Spinal cord (tissue), 10 donors: Measurements from ENCODE around the gene MLLT1. TPM values are rescaled to one million over a fixed set of nuclear protein-coding genes. Genes with fewer than 3 reads are reported as not detected.

ENCODE experiments used
- DNase-seq, 6 donors: peaks; one replicate each; pipeline versions ENCODE4 v3.0.0 to v3.0.0-alpha.2; 2013 to 2015; ENCODE audit warnings: low spot score in 6 of 6, low read depth in 4 of 6
- H3K27ac ChIP-seq: one replicate; pipeline ENCODE4 v1.5.1; 2013; ENCODE audit warnings: low read depth, low read length, control low read depth
- H3K27me3 ChIP-seq: one replicate; pipeline ENCODE4 v1.6.1; 2013; ENCODE audit warnings: low read length; ENCODE audit not compliant: control insufficient read depth, insufficient read depth
- H3K36me3 ChIP-seq: one replicate; pipeline ENCODE4 v1.6.1; 2013; ENCODE audit warnings: low read length; ENCODE audit not compliant: control insufficient read depth, insufficient read depth
- H3K4me1 ChIP-seq: one replicate; pipeline ENCODE4 v1.6.1; 2013; ENCODE audit warnings: low read length; ENCODE audit not compliant: control insufficient read depth, insufficient read depth
- H3K4me3 ChIP-seq: one replicate; pipeline ENCODE4 v1.5.1; 2013; ENCODE audit warnings: low read depth, low read length, control low read depth
- H3K9me3 ChIP-seq: one replicate; pipeline ENCODE4 v1.6.1; 2013; ENCODE audit warnings: low read length; ENCODE audit not compliant: control insufficient read depth, insufficient read depth
- WGBS: methylation state at CpG from one replicate; pipeline ENCODE4 v1.1.5; 2013; ENCODE audit warnings: missing lambda C conversion rate; ENCODE audit not compliant: insufficient coverage; 5-methylcytosine and 5-hydroxymethylcytosine counted together
- polyA plus RNA-seq, 2 donors: library from polyadenylated mRNA; unstranded; fragments of 120-200 nt; gene quantifications; one replicate each; pipeline ENCODE4 v1.2.1, GENCODE V29; 2013; ENCODE audit not compliant: insufficient read length in 2 of 2
- total RNA-seq, 2 donors: library from RNA; depleted of rRNA in 1 of 2; stranded (reverse); fragments of 120-200 nt in 1 of 2; fragments of >200 nt in 1 of 2; gene quantifications; one replicate each; pipeline versions ENCODE4 v1.2.3 to v1.2.4, GENCODE V29; 2013 to 2014
- donor health status: healthy.

Gene MLLT1
- total and polyA plus RNA-seq, 4 donors, result 11.5 to 132 (median 80.5) TPM

GRCh38 chr19:6232601-6233055 lies 47.1 kb downstream of the MLLT1 start:
- Histone ChIP-seq H3K36me3 (peaks cover 52% of the 10 kb centered on the region), H3K4me3 (no peak overlapping the region), H3K27me3 (no peaks in the 10 kb centered on the region), H3K4me1 (peaks cover 74% of the 10 kb centered on the region), H3K9me3 (no peaks in the 10 kb centered on the region), H3K27ac (peak overlapping the region; percentile 1)
- DNase-seq, result no peak
- WGBS, result 88% methylated on average over 10 of the region's 11 CpGs

GRCh38 chr19:6230991-6231448 lies 48.8 kb downstream of the MLLT1 start:
- H3K4me3 ChIP-seq, result no peak overlapping the region
- peaks cover 75% of the 10 kb centered on the region for H3K4me1 ChIP-seq
- WGBS, result 91% methylated on average over 17 of the region's 17 CpGs
- H3K36me3 ChIP-seq, result peaks cover 57% of the 10 kb centered on the region
- H3K27ac ChIP-seq, result no peak overlapping the region
- no peak for DNase-seq
- no peaks in the 10 kb centered on the region for H3K9me3 ChIP-seq
- no peaks in the 10 kb centered on the region for H3K27me3 ChIP-seq

GRCh38 chr19:6229951-6230712 lies 49.6 kb downstream of the MLLT1 start:
- Histone ChIP-seq H3K36me3 (peaks cover 66% of the 10 kb centered on the region), H3K27ac (no peak overlapping the region), H3K9me3 (no peaks in the 10 kb centered on the region), H3K27me3 (no peaks in the 10 kb centered on the region), H3K4me3 (no peak overlapping the region), H3K4me1 (peaks cover 71% of the 10 kb centered on the region)
- 93% methylated on average over 43 of the region's 43 CpGs for WGBS
- no peak for DNase-seq

- H3K4me1 ChIP-seq, result peaks cover 67% of the 10 kb centered on the region
- 92% methylated on average over 25 of the region's 27 CpGs for WGBS
- H3K27ac ChIP-seq, result peak overlapping the region; percentile 78
- no peaks in the 10 kb centered on the region for H3K27me3 ChIP-seq
- no peak overlapping the region for H3K4me3 ChIP-seq
- DNase-seq, result no peak
- no peaks in the 10 kb centered on the region for H3K9me3 ChIP-seq
- peaks cover 74% of the 10 kb centered on the region for H3K36me3 ChIP-seq
Observed at GRCh38 chr19:6229216-6229913, 50.4 kb downstream of the MLLT1 start.

GRCh38 chr19:6228551-6229215 lies 51.1 kb downstream of the MLLT1 start:
- H3K4me3 ChIP-seq, result no peak overlapping the region
- no peaks in the 10 kb centered on the region for H3K9me3 ChIP-seq
- H3K27ac ChIP-seq, result peak overlapping the region; percentile 78
- peak in 2 of 6 donors; percentile 53 to 57 for DNase-seq
- H3K36me3 ChIP-seq, result peaks cover 77% of the 10 kb centered on the region
- H3K27me3 ChIP-seq, result no peaks in the 10 kb centered on the region
- WGBS, result 32% methylated on average over 33 of the region's 33 CpGs
- H3K4me1 ChIP-seq, result peaks cover 66% of the 10 kb centered on the region

- H3K9me3 ChIP-seq, result no peaks in the 10 kb centered on the region
- no peak overlapping the region for H3K4me3 ChIP-seq
- peaks cover 64% of the 10 kb centered on the region for H3K4me1 ChIP-seq
- H3K36me3 ChIP-seq, result peaks cover 77% of the 10 kb centered on the region
- WGBS, result 21% methylated on average over 12 of the region's 12 CpGs
- H3K27me3 ChIP-seq, result no peaks in the 10 kb centered on the region
- peak overlapping the region; percentile 78 for H3K27ac ChIP-seq
- peak in 1 of 6 donors; percentile 35 for DNase-seq
Observed at GRCh38 chr19:6227936-6228325, 51.8 kb downstream of the MLLT1 start.

- 83% methylated on average over 32 of the region's 33 CpGs for WGBS
- H3K4me1 ChIP-seq, result peaks cover 58% of the 10 kb centered on the region
- no peaks in the 10 kb centered on the region for H3K9me3 ChIP-seq
- H3K36me3 ChIP-seq, result peaks cover 82% of the 10 kb centered on the region
- H3K27ac ChIP-seq, result no peak overlapping the region
- no peak overlapping the region for H3K4me3 ChIP-seq
- no peaks in the 10 kb centered on the region for H3K27me3 ChIP-seq
- DNase-seq, result no peak
Observed at GRCh38 chr19:6227156-6227935, 52.4 kb downstream of the MLLT1 start.

- H3K27me3 ChIP-seq, result no peaks in the 10 kb centered on the region
- peaks cover 89% of the 10 kb centered on the region for H3K36me3 ChIP-seq
- H3K4me3 ChIP-seq, result no peak overlapping the region
- DNase-seq, result no peak
- H3K27ac ChIP-seq, result no peak overlapping the region
- peaks cover 58% of the 10 kb centered on the region for H3K4me1 ChIP-seq
- no peaks in the 10 kb centered on the region for H3K9me3 ChIP-seq
- 85% methylated on average over 24 of the region's 28 CpGs for WGBS
Observed at GRCh38 chr19:6226444-6227155, 53.2 kb downstream of the MLLT1 start.
